HTR-8/SVneo (cell line): ENCODE measurements around the gene LPP.
A peak's percentile ranks its signal among the peaks of the same experiment; 100 is the strongest.

Experiments used
- DNase-seq: peaks from one replicate; pipeline ENCODE4 v3.0.0; 2011; ENCODE audit warnings: low spot score, mixed read lengths; ENCODE audit not compliant: insufficient read length
- FAIRE-seq: peaks from 2 replicates; lab custom pipeline; 2011; peaks lifted over from hg19 to GRCh38; lab: Jason Lieb, UNC

LPP gene

GRCh38 chr3:188845514-188845913, 691.6 kb downstream of the LPP start:
- no peak for FAIRE-seq
- DNase-seq, result no peak

GRCh38 chr3:188848947-188849346, 695.0 kb downstream of the LPP start:
- no peak for DNase-seq
- no peak for FAIRE-seq

GRCh38 chr3:188853856-188854771, 700.2 kb downstream of the LPP start:
- DNase-seq, result no peak
- FAIRE-seq, result no peak

GRCh38 chr3:188854772-188855149, 700.8 kb downstream of the LPP start:
- FAIRE-seq, result no peak

GRCh38 chr3:188855675-188856074, 701.7 kb downstream of the LPP start:
- no peak for DNase-seq
- FAIRE-seq, result no peak

More at GRCh38 chr3:188854772-188855149, 700.8 kb downstream of the LPP start:
- DNase-seq, result no peak

GRCh38 chr3:188860147-188860546, 706.2 kb downstream of the LPP start:
- DNase-seq (no peak), FAIRE-seq (no peak)

- no peak for FAIRE-seq
- DNase-seq, result no peak
Observed at GRCh38 chr3:188861842-188862744, 708.1 kb downstream of the LPP start.

GRCh38 chr3:188863999-188864406, 710.0 kb downstream of the LPP start:
- FAIRE-seq, result no peak

GRCh38 chr3:188867691-188868265, 713.8 kb downstream of the LPP start:
- FAIRE-seq (no peak), DNase-seq (no peak)

More at GRCh38 chr3:188863999-188864406, 710.0 kb downstream of the LPP start:
- no peak for DNase-seq

GRCh38 chr3:188868803-188869202, 714.8 kb downstream of the LPP start:
- DNase-seq (no peak), FAIRE-seq (no peak)

GRCh38 chr3:188869628-188870027, 715.7 kb downstream of the LPP start:
- no peak for DNase-seq
- FAIRE-seq, result no peak

- FAIRE-seq (no peak), DNase-seq (no peak)
Observed at GRCh38 chr3:188870431-188870830, 716.5 kb downstream of the LPP start.

GRCh38 chr3:188874576-188874975, 720.6 kb downstream of the LPP start:
- DNase-seq (no peak), FAIRE-seq (no peak)

GRCh38 chr3:188875413-188875812, 721.5 kb downstream of the LPP start:
- DNase-seq (no peak), FAIRE-seq (no peak)

GRCh38 chr3:188876370-188876769, 722.4 kb downstream of the LPP start:
- no peak for DNase-seq
- no peak for FAIRE-seq

GRCh38 chr3:188877381-188877780, 723.4 kb downstream of the LPP start:
- no peak for FAIRE-seq

GRCh38 chr3:188878076-188878475, 724.1 kb downstream of the LPP start:
- DNase-seq (no peak), FAIRE-seq (no peak)

More at GRCh38 chr3:188877381-188877780, 723.4 kb downstream of the LPP start:
- DNase-seq, result no peak

GRCh38 chr3:188881954-188882641, 728.1 kb downstream of the LPP start:
- peak; percentile 36 for FAIRE-seq

GRCh38 chr3:188884299-188885043, 730.5 kb downstream of the LPP start:
- DNase-seq (no peak), FAIRE-seq (no peak)

More at GRCh38 chr3:188881954-188882641, 728.1 kb downstream of the LPP start:
- DNase-seq, result peak; percentile 65
